Activated T-cell treated with anti-CD3 and anti-CD28 coated beads, Interleukin-2, amount 50 U/mL, for 24 hours (primary cell): Measurements from ENCODE around the gene MCU.

ENCODE experiments used
- DNase-seq: peaks from one replicate; pipeline ENCODE4 v3.0.0-alpha.2; 2020
- H3K27ac Mint-ChIP-seq: 2 replicates; pipeline ENCODE4 v1.8.0; 2020; ENCODE audit warnings: mild to moderate bottlenecking, mixed read lengths
- H3K27me3 Mint-ChIP-seq: 2 replicates; pipeline ENCODE4 v1.8.0; 2020; ENCODE audit warnings: mixed read lengths
- H3K36me3 Mint-ChIP-seq: 2 replicates; pipeline ENCODE4 v1.8.0; 2020; ENCODE audit warnings: low read depth, mixed read lengths
- H3K4me1 Mint-ChIP-seq: 2 replicates; pipeline ENCODE4 v1.8.0; 2020; ENCODE audit warnings: low read depth, mixed read lengths
- H3K4me3 Mint-ChIP-seq: 2 replicates; pipeline ENCODE4 v1.8.0; 2020; ENCODE audit warnings: mild to moderate bottlenecking, moderate library complexity, mixed read lengths
- H3K9me3 Mint-ChIP-seq: 2 replicates; pipeline ENCODE4 v1.8.0; 2020; ENCODE audit warnings: mixed read lengths

The MCU gene

DNA sequence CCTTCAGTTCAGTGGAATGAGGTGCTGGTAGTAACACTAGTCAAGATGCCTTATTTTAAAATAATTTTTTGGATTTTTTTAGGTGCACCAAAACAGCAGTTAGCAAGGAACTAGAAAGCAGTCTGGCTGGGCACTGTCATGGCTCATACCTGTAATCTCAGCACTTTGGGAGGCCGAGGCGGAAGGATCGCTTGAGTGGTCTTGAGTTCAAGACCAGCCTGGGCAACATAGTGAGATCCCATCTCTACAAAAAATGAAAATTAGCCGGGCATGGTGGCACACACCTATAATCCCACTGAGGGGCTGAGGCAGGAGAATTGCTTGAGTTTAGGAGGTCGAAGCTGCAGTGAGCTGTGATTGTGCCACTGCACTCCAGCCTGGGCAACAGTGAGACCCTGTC is 236.9 kb downstream of the MCU start:
- Mint-ChIP-seq H3K27ac (no peak overlapping the region), H3K27me3 (peaks cover 6% of the 10 kb centered on the region)

GRCh38 chr10:72930276-72930675 is 238.3 kb downstream of the MCU start:
- no peaks in the 10 kb centered on the region for H3K9me3 Mint-ChIP-seq
- H3K27me3 Mint-ChIP-seq, result no peaks in the 10 kb centered on the region
- no peaks in the 10 kb centered on the region for H3K4me1 Mint-ChIP-seq
- H3K36me3 Mint-ChIP-seq, result no peaks in the 10 kb centered on the region
- H3K4me3 Mint-ChIP-seq, result no peak overlapping the region
- H3K27ac Mint-ChIP-seq, result no peak overlapping the region
- no peak for DNase-seq

More for the DNA sequence above, 236.9 kb downstream of the MCU start:
- DNase-seq, result no peak
- Mint-ChIP-seq H3K4me1 (no peaks in the 10 kb centered on the region), H3K4me3 (no peak overlapping the region), H3K9me3 (no peaks in the 10 kb centered on the region), H3K36me3 (no peaks in the 10 kb centered on the region)

DNA sequence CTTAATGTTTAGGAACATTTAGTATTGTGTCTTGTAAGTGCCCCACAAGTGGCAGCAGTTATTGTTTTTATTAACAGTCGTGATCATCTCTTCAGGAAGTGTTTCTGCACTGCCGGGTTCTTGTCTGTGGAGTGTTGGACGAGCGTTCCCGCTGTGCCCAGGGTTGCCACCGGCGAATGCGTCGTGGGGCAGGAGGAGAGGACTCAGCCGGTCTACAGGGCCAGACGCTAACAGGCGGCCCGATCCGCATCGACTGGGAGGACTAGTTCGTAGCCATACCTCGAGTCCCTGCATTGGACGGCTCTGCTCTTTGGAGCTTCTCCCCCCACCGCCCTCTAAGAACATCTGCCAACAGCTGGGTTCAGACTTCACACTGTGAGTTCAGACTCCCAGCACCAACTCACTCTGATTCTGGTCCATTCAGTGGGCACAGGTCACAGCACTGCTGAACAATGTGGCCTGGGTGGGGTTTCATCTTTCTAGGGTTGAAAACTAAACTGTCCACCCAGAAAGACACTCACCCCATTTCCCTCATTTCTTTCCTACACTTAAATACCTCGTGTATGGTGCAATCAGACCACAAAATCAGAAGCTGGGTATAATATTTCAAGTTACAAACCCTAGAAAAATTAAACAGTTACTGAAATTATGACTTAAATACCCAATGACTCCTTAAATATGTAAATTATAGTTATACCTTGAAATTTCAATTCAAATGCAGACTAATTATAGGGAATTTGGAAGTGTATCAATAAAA is 240.5 kb downstream of the MCU start:
- H3K36me3 Mint-ChIP-seq, result no peaks in the 10 kb centered on the region

DNA sequence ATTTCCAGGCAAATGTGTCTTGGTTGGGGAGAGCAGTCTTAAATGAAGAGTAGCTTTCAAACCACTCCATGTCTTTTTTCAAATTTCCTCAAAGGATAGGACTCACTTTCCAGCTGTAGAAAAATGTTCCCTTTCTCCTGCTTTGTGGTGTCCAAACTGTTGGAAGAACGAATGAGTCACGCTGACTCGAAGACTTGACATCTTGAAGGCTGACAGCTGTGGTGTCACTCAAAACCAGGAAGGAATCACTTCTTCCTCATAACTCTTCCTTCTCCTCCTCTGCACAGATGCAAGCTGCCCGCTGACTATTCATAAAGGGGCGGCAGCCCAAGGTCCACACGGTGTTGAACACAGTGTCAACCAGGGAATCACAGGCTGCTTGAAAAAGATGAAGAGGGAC is 243.4 kb downstream of the MCU start:
- H3K36me3 Mint-ChIP-seq, result no peaks in the 10 kb centered on the region
- no peaks in the 10 kb centered on the region for H3K4me1 Mint-ChIP-seq
- DNase-seq, result no peak
- H3K4me3 Mint-ChIP-seq, result no peak overlapping the region
- peaks cover 5% of the 10 kb centered on the region for H3K27me3 Mint-ChIP-seq
- H3K27ac Mint-ChIP-seq, result no peak overlapping the region
- H3K9me3 Mint-ChIP-seq, result no peaks in the 10 kb centered on the region

More for the DNA sequence above, 240.5 kb downstream of the MCU start:
- H3K27me3 Mint-ChIP-seq, result peaks cover 5% of the 10 kb centered on the region
- H3K4me3 Mint-ChIP-seq, result no peak overlapping the region
- H3K4me1 Mint-ChIP-seq, result no peaks in the 10 kb centered on the region
- no peak for DNase-seq
- H3K27ac Mint-ChIP-seq, result no peak overlapping the region
- no peaks in the 10 kb centered on the region for H3K9me3 Mint-ChIP-seq
